Stimulated activated effector memory CD8-positive, alpha-beta T cell treated with anti-CD3 and anti-CD28 coated beads, Interleukin-12 subunit alpha, Interleukin-12 subunit beta, amount 100 ng/mL, for 72 hours (primary cell): ENCODE data around the gene YBX1.
"Not testable (repeated sequence)": the region's sequence is repeated elsewhere in the genome, so short reads cannot be mapped to it uniquely, and the experiment has no call there.

Experiments
- ATAC-seq: fragments of 150-1000 bp; cut with Tn5 transposase; 2 replicates; pipeline ENCODE4 v1.10.0; 2021
- DNase-seq, 2 donors: peaks; one replicate each; pipeline ENCODE4 v3.0.0; 2021 to 2022; ENCODE audit warnings: low spot score in 2 of 2
- H3K27ac Mint-ChIP-seq: one replicate; pipeline ENCODE4 v1.8.0; 2022; ENCODE audit warnings: mild to moderate bottlenecking, mixed read lengths
- H3K36me3 Mint-ChIP-seq: one replicate; pipeline ENCODE4 v1.8.0; 2022; ENCODE audit warnings: mild to moderate bottlenecking, mixed read lengths
- H3K4me1 Mint-ChIP-seq: one replicate; pipeline ENCODE4 v1.8.0; 2022; ENCODE audit warnings: mixed read lengths
- H3K4me3 Mint-ChIP-seq: one replicate; pipeline ENCODE4 v1.8.0; 2022; ENCODE audit warnings: mild to moderate bottlenecking, mixed read lengths
- H3K9me3 Mint-ChIP-seq: one replicate; pipeline ENCODE4 v1.8.0; 2022; ENCODE audit warnings: mixed read lengths

The YBX1 gene

DNA sequence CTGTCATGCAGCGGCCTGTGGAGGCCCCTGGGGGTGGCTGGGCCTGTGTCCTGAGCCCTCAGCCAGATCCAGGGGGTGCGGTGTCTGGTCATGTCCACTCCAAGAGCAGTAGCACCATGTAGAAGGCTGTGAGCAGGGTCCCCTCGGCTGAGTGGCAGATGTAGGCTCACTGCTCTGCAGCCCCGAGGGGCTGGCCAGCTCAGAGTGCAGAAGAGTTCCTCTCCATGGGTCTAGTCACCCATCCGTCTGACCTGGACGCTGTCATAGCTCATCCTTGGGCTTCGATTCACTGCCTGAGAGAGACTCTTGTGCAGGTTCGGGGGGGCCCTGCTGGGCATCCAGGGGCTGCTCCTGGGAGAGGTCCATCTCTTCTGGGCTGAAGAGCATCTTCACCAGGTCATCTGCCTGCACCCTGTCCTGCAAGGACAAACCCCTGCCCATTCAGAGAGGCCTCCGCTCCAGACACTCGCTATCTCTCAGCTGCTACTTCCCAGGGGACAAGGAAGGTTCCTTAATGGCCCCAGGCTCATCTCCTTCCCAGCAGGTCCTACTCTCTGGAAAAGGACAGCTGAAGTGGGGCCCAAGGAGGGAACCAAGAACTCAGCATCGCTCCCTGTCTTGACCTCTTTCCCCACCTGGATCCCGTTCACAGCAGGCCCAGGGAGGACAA lies 64.4 kb downstream of the YBX1 start:
- ATAC-seq (no peak), DNase-seq (no peak)
- H3K9me3 Mint-ChIP-seq, result no peaks in the 10 kb centered on the region
- H3K27ac Mint-ChIP-seq, result no peak overlapping the region
- no peaks in the 10 kb centered on the region for H3K4me1 Mint-ChIP-seq
- peaks cover 46% of the 10 kb centered on the region for H3K36me3 Mint-ChIP-seq
- H3K4me3 Mint-ChIP-seq, result no peak overlapping the region

DNA sequence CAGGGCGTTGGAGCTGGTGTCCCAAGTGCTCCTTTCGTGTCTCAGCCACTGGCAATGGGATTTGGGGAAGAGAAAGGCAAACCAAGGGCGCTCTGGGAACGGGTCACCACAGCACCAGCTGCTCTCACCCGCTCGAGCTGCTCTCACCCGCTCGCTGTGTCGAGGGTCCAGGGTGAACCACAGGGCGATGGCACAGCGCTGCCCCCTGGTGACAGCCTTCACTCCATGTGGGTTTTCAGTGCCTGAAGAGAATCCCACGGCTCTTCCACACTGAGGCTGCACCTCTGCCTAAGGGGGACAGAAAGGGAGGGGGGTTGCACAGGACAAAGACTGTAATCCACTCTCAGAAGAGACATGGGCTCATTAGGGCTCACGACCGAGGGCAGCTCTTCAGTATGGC lies 64.9 kb downstream of the YBX1 start:
- Mint-ChIP-seq H3K36me3 (peaks cover 51% of the 10 kb centered on the region), H3K4me1 (no peaks in the 10 kb centered on the region), H3K27ac (no peak overlapping the region), H3K9me3 (no peaks in the 10 kb centered on the region), H3K4me3 (no peak overlapping the region)
- ATAC-seq, result peak; percentile 46
- DNase-seq, result peak in 1 of 2 donors; percentile 65

DNA sequence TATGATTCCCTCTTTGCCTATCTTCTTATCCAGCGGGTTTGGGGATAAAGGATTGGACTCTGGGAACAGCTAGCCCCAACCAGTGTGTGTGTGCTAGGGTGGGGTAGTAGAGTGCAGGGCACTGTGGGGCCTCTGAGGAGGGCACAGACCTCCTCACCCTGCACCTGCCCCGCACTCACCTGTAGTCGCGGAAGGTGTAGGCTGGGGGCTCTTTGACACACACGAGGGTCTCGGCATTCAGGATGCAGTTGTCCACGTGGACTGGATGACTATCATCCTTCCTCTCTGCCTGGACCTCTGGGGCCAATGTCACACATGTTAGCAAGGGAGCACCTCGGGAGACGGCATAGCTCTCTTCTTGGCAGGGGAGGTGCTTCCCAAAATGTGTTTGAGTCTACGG lies 65.8 kb downstream of the YBX1 start:
- no peaks in the 10 kb centered on the region for H3K9me3 Mint-ChIP-seq
- H3K4me1 Mint-ChIP-seq, result no peaks in the 10 kb centered on the region
- peak overlapping the region; percentile 38 for H3K27ac Mint-ChIP-seq
- peaks cover 60% of the 10 kb centered on the region for H3K36me3 Mint-ChIP-seq
- no peak for ATAC-seq
- H3K4me3 Mint-ChIP-seq, result no peak overlapping the region
- DNase-seq, result no peak

DNA sequence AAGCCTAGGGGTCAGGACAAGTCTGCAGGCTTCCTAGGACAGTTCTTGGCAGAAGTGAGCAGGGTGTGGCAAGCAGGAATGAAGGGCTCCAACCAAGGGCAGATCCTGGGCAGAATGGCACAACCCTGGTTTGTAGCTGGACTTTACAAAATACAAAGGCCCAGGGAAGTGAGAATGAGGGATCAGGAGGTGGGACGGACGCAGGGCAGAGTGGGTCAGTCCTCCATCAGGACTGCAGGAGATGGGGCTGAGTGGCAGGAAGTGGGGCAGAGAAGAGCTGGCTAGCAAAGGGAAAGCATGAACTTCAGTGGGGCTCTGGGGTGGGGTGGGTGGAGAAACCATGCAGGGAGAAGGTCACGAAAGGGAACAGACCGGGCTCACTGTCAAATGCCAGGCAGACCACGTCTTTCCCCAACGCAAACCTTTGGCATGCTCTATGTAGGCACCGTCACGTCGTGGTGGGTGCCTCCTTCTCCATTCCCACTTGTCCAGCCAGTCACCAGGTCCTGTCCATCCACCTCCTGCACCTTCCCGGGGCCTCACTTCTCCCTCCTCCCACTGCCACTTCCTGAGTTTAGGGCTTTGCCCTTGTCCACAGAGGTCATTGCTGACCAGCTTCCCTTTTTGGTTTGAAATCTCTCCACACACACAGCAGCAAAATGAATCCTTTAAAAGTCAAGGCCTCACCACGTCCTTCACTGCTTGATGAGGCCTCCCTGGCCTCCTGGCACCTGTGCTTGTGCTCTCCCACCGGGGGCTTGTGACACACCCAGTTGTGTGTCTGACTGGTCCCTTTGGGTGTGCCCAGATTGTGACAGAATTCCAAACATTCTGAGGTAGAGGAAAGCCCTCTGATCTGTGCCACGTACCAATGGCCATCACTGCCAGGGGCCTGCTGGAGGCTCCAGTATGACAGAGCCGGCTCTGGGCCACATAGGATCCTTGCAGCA lies 66.5 kb downstream of the YBX1 start:
- Mint-ChIP-seq H3K36me3 (peaks cover 67% of the 10 kb centered on the region), H3K9me3 (no peaks in the 10 kb centered on the region), H3K27ac (peak overlapping the region; percentile 38), H3K4me1 (no peaks in the 10 kb centered on the region), H3K4me3 (no peak overlapping the region)
- DNase-seq (no peak), ATAC-seq (no peak)

DNA sequence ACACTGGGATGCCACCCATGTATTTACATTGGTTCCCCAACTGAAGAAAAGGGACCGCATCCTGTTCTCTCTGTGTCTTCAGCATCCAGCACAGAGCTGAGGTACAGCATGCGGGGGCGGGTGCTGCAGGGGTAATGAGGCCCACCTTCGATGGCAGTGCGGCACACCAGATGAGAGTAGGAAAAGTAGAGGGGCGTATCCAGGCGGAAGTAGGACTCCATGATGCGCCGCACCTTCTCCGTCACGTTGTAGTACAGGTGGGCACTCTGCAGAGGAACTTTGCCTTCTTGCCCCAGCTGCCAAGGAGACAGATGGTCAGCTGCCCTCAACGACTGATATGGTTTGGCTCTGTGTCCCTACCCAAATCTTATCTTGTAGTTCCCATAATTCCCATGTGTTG lies 67.8 kb downstream of the YBX1 start:
- Mint-ChIP-seq H3K4me1 (no peaks in the 10 kb centered on the region), H3K9me3 (no peaks in the 10 kb centered on the region), H3K27ac (no peak overlapping the region), H3K36me3 (peaks cover 80% of the 10 kb centered on the region), H3K4me3 (no peak overlapping the region)
- DNase-seq, result no peak
- ATAC-seq, result no peak

DNA sequence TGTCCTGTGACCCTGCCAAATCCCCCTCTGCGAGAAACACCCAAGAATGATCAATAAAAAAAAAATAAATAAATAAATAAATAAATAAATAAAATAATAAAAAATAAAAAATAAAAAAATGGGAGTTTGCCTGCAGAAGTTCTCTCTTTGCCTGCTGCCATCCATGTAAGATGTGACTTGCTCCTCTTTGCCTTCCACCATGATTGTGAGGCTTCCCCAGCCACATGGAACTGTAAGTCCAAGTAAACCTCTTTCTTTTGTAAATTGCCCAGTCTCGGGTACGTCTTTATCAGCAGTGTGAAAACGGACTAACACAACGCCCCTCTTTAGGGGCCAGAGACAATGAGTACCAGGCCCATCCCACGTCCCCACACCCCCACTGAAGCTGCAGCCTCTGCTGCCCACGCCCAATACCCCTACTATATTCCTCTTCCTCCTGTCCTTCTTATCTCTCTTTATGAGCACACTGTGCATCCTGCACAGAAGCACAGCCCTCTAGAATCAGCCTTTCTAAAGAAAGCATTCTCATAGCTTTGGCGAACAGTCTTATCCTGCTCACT lies 69.4 kb downstream of the YBX1 start:
- not testable (repeated sequence) for H3K9me3 Mint-ChIP-seq, ATAC-seq, DNase-seq, H3K4me1 Mint-ChIP-seq, H3K4me3 Mint-ChIP-seq
- Mint-ChIP-seq H3K36me3 (peaks cover 89% of the 10 kb centered on the region), H3K27ac (peak overlapping the region; percentile 8)

DNA sequence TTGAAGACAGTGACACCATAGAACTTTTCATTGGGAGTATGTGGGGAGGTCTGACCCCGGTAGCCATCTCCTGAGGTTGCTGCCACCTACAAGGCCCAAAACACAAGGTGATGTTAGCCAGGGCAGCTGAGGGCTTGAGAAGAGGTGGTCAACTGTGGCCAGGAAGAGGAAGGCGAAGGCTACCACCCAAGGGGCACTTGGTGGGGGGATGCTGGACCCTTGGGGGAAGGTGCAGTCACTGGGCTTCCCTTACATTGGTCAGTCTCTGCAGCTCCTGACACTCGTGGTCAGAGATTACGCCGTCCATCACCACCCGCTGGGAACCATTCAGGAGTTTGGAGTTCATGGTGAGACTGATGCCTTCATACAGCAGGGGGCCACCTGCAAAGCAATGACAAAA lies 70.1 kb downstream of the YBX1 start:
- peaks cover 89% of the 10 kb centered on the region for H3K36me3 Mint-ChIP-seq
- H3K27ac Mint-ChIP-seq, result peak overlapping the region; percentile 8
- ATAC-seq (no peak), DNase-seq (no peak)
- H3K9me3 Mint-ChIP-seq, result no peaks in the 10 kb centered on the region
- H3K4me1 Mint-ChIP-seq, result peaks cover 5% of the 10 kb centered on the region
- no peak overlapping the region for H3K4me3 Mint-ChIP-seq

DNA sequence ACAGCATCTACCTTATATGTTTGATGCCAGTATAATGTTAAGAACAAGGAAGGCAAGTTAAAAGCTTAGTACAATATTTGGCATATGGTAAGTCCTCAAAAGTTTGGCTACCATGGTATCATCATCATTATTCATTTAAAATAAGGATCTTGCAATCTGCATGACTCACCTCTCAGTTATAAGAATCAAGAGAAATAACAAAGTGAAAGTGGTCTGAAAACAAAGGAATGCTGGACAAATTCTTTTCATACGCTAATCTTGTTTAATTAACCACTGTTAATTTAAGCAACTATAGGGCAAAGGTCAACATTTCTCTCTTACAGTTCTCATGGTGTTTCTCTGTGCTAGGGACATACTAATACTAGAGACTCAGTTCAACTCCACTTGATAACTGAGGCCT lies 70.9 kb downstream of the YBX1 start:
- Mint-ChIP-seq H3K4me3 (no peak overlapping the region), H3K9me3 (no peaks in the 10 kb centered on the region), H3K27ac (peak overlapping the region; percentile 1), H3K4me1 (peaks cover 11% of the 10 kb centered on the region), H3K36me3 (peaks cover 92% of the 10 kb centered on the region)
- no peak for DNase-seq
- ATAC-seq, result no peak
